SK-N-SH treated with all-trans-retinoic acid at 6 μM for 48 hours (cell line): ENCODE data around the gene LRRC15.

ENCODE experiments used
- ATAC-seq: fragments of 200-7000 bp; cut with Tn5 transposase; 3 replicates; pipeline ENCODE4 v1.9.1; 2020; ENCODE audit warnings: mild to moderate bottlenecking, moderate library complexity
- ARNTL ChIP-seq: fragments of 450-650 bp; formaldehyde crosslinking; IDR thresholded peaks from 2 replicates; pipeline ENCODE4 v1.5.0; 2020; ENCODE audit warnings: low read depth, mild to moderate bottlenecking, moderate library complexity, borderline replicate concordance
- CREB5 ChIP-seq: fragments of 250-450 bp; sonication (Bioruptor Pico); IDR thresholded peaks from 2 replicates; pipeline ENCODE4 v1.5.1; 2020; ENCODE audit warnings: low read depth, mild to moderate bottlenecking, moderate library complexity
- CSDC2 ChIP-seq: fragments of 250-450 bp; sonication (Bioruptor Pico); IDR thresholded peaks from 2 replicates; pipeline ENCODE4 v1.5.0; 2020; ENCODE audit warnings: mild to moderate bottlenecking, moderate library complexity
- CSRNP3 ChIP-seq: fragments of 250-450 bp; sonication (Bioruptor Pico); IDR thresholded peaks from 2 replicates; pipeline ENCODE4 v1.5.1; 2021; ENCODE audit warnings: mild to moderate bottlenecking, moderate library complexity
- ESRRG ChIP-seq: fragments of 250-450 bp; sonication (Bioruptor Pico); IDR thresholded peaks from 2 replicates; pipeline ENCODE4 v1.6.1; 2021; ENCODE audit warnings: mild to moderate bottlenecking
- GLIS3 ChIP-seq: fragments of 250-450 bp; sonication (Bioruptor Pico); IDR thresholded peaks from 2 replicates; pipeline ENCODE4 v1.5.0; 2020; ENCODE audit warnings: mild to moderate bottlenecking, moderate library complexity
- ISL1 ChIP-seq: fragments of 250-450 bp; sonication (Bioruptor Pico); IDR thresholded peaks from 2 replicates; pipeline ENCODE4 v2.1.2; 2022; ENCODE audit warnings: mild to moderate bottlenecking, moderate library complexity
- OSR1 ChIP-seq: fragments of 250-450 bp; sonication (Bioruptor Pico); IDR thresholded peaks from 2 replicates; pipeline ENCODE4 v1.8.0; 2022; ENCODE audit warnings: moderate library complexity, mild to moderate bottlenecking, inconsistent platforms
- POU6F1 ChIP-seq: fragments of 250-450 bp; sonication (Bioruptor Pico); IDR thresholded peaks from 2 replicates; pipeline ENCODE4 v1.8.0; 2021; ENCODE audit warnings: low read depth, mild to moderate bottlenecking, moderate library complexity, borderline replicate concordance
- PPARA ChIP-seq: fragments of 250-450 bp; sonication (Bioruptor Pico); IDR thresholded peaks from 2 replicates; pipeline ENCODE4 v1.5.0; 2020; ENCODE audit warnings: mild to moderate bottlenecking, borderline replicate concordance
- RARB ChIP-seq: fragments of 250-450 bp; sonication (Bioruptor Pico); IDR thresholded peaks from 2 replicates; pipeline ENCODE4 v1.8.0; 2021; ENCODE audit warnings: mild to moderate bottlenecking, moderate library complexity
- TCF4 ChIP-seq: fragments of 250-450 bp; sonication (Bioruptor Pico); IDR thresholded peaks from 2 replicates; pipeline ENCODE4 v1.8.0; 2021; ENCODE audit warnings: mild to moderate bottlenecking, moderate library complexity, borderline replicate concordance
- TOX ChIP-seq: fragments of 250-450 bp; sonication (Bioruptor Pico); IDR thresholded peaks from 2 replicates; pipeline ENCODE4 v1.8.0; 2021; ENCODE audit warnings: mild to moderate bottlenecking, moderate library complexity, borderline replicate concordance
- ZC3H10 ChIP-seq: fragments of 250-450 bp; sonication (Bioruptor Pico); IDR thresholded peaks from 2 replicates; pipeline ENCODE4 v1.5.1; 2021; ENCODE audit warnings: mild to moderate bottlenecking, moderate library complexity
- ZFP3 ChIP-seq: fragments of 250-450 bp; sonication (Bioruptor Pico); IDR thresholded peaks from 2 replicates; pipeline ENCODE4 v1.5.0; 2020; ENCODE audit warnings: mild to moderate bottlenecking, moderate library complexity
- ZFP30 ChIP-seq: fragments of 450-650 bp; formaldehyde crosslinking; IDR thresholded peaks from 2 replicates; pipeline ENCODE4 v1.5.0; 2022; ENCODE audit warnings: mild to moderate bottlenecking, moderate library complexity
- ZNF565 ChIP-seq: fragments of 450-650 bp; formaldehyde crosslinking; conservative IDR thresholded peaks from 2 replicates; pipeline ENCODE4 v1.5.0; 2020; ENCODE audit warnings: low read depth, mild to moderate bottlenecking, moderate library complexity
- ZNF70 ChIP-seq: fragments of 450-650 bp; formaldehyde crosslinking; IDR thresholded peaks from 2 replicates; pipeline ENCODE4 v1.5.0; 2020; ENCODE audit warnings: mild to moderate bottlenecking, moderate library complexity
- ZNF8 ChIP-seq: fragments of 450-650 bp; formaldehyde crosslinking; IDR thresholded peaks from 2 replicates; pipeline ENCODE4 v1.5.0; 2020; ENCODE audit warnings: mild to moderate bottlenecking, moderate library complexity

The LRRC15 gene

GRCh38 chr3:194343561-194343893 is 26.0 kb downstream of the LRRC15 start:
- ATAC-seq = no peak

GRCh38 chr3:194342861-194343560 is 26.5 kb downstream of the LRRC15 start:
- TF ChIP-seq GLIS3 (CRISPR knock-in tag) = no peak
- no peak for TF ChIP-seq CSRNP3 (CRISPR knock-in tag)
- no peak for TF ChIP-seq RARB (CRISPR knock-in tag)
- no peak for TF ChIP-seq TOX (CRISPR knock-in tag)
- no peak for TF ChIP-seq OSR1 (CRISPR knock-in tag)
- no peak for TF ChIP-seq ZFP3 (CRISPR knock-in tag)
- no peak for TF ChIP-seq ISL1 (CRISPR knock-in tag)
- TF ChIP-seq CSDC2 (CRISPR knock-in tag) = no peak
- no peak for TF ChIP-seq TCF4 (CRISPR knock-in tag)
- TF ChIP-seq, all 23 proteins: peak for 0

More at GRCh38 chr3:194343561-194343893, 26.0 kb downstream of the LRRC15 start:
- no peak for TF ChIP-seq GLIS3 (CRISPR knock-in tag)
- no peak for TF ChIP-seq CREB5 (CRISPR knock-in tag)
- TF ChIP-seq ZC3H10 = no peak
- no peak for TF ChIP-seq CSRNP3 (CRISPR knock-in tag)
- no peak for TF ChIP-seq ZNF70 (CRISPR knock-in tag)
- TF ChIP-seq ISL1 (CRISPR knock-in tag) = no peak
- TF ChIP-seq RARB (CRISPR knock-in tag) = no peak
- TF ChIP-seq TCF4 (CRISPR knock-in tag) = no peak
- TF ChIP-seq, all 23 proteins: peak for 0

GRCh38 chr3:194340757-194341400 is 28.7 kb downstream of the LRRC15 start:
- no peak for ATAC-seq
- TF ChIP-seq POU6F1 (CRISPR knock-in tag) = no peak
- TF ChIP-seq CSRNP3 (CRISPR knock-in tag) = no peak
- no peak for TF ChIP-seq ISL1 (CRISPR knock-in tag)
- no peak for TF ChIP-seq ZC3H10
- no peak for TF ChIP-seq ZNF70 (CRISPR knock-in tag)
- TF ChIP-seq ZNF565 (CRISPR knock-in tag) = no peak
- TF ChIP-seq ESRRG (CRISPR knock-in tag) = no peak
- TF ChIP-seq TOX (CRISPR knock-in tag) = no peak
- no peak for TF ChIP-seq ZNF8
- TF ChIP-seq GLIS3 (CRISPR knock-in tag) = no peak
- TF ChIP-seq ARNTL = no peak

More at GRCh38 chr3:194342861-194343560, 26.5 kb downstream of the LRRC15 start:
- no peak for ATAC-seq

GRCh38 chr3:194339840-194340239 is 29.7 kb downstream of the LRRC15 start:
- ATAC-seq = no peak
- no peak for TF ChIP-seq ZFP30 (CRISPR knock-in tag)
- no peak for TF ChIP-seq PPARA (CRISPR knock-in tag)
